ENCODE results near the gene EDIL3. TPM values are rescaled to one million over a fixed set of nuclear protein-coding genes. Genes with fewer than 3 reads are reported as not detected.

EDIL3 gene
- total RNA-seq, 4 donors from 2014 or later: 12.2 to 26.9 (median 16.1) TPM

DNA sequence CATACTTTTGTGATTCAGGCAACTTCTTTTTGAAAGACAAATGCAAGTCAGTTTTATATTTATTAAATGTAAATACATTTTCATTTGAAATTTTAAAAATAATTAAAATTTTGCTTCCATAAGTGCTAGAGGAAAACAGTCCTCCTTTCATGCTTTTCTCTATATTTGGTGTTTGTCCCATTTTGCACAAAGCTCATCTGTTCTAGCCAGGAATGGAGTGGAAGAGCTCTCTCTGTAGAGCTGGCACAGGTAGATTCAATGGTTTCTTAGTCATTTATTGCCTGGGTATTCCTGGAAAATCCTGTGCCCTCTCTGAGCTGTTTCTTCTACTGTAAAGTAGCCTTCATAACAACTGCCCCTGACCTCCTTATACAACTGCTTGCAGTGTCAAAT is 396.4 kb downstream of the EDIL3 start:
- no peak overlapping the region for H3K27ac ChIP-seq
- no peak for ATAC-seq
- H3K27me3 ChIP-seq: no peaks in the 10 kb centered on the region
- no peaks in the 10 kb centered on the region for H3K9me3 ChIP-seq
- H3K36me3 ChIP-seq: no peaks in the 10 kb centered on the region
- H3K4me1 ChIP-seq: no peaks in the 10 kb centered on the region
- no peak overlapping the region for H3K4me3 ChIP-seq
- no peak for TF ChIP-seq POLR2AphosphoS5 (IDR thresholded peaks at IDR 0.05)
- TF ChIP-seq POLR2A (IDR thresholded peaks at IDR 0.05): no peak
- TF ChIP-seq CTCF (IDR thresholded peaks at IDR 0.05): no peak
- no peak for TF ChIP-seq EP300 (IDR thresholded peaks at IDR 0.05)

- Histone ChIP-seq H3K4me3 (no peak overlapping the region), H3K36me3 (no peaks in the 10 kb centered on the region), H3K27me3 (no peaks in the 10 kb centered on the region), H3K9me3 (no peaks in the 10 kb centered on the region), H3K4me1 (no peaks in the 10 kb centered on the region), H3K27ac (no peak overlapping the region)
- no peak for ATAC-seq
- no peak for TF ChIP-seq CTCF (IDR thresholded peaks at IDR 0.05)
- WGBS, 2 donors (ENCODE audit: low coverage in 1 of 2): 49 to 62% methylated on average over 4 of the region's 4 CpGs
Observed at GRCh38 chr5:83987513-83988292, 397.0 kb downstream of the EDIL3 start.

- no peaks in the 10 kb centered on the region for H3K9me3 ChIP-seq
- H3K27me3 ChIP-seq: no peaks in the 10 kb centered on the region
- no peak overlapping the region for H3K27ac ChIP-seq
- no peak overlapping the region for H3K4me3 ChIP-seq
- H3K4me1 ChIP-seq: no peaks in the 10 kb centered on the region
- H3K36me3 ChIP-seq: no peaks in the 10 kb centered on the region
- ATAC-seq: no peak
- WGBS, 2 donors (ENCODE audit: low coverage in 1 of 2): 79 to 85% methylated on average over 3 to 4 of the region's 4 CpGs
- no peak for TF ChIP-seq POLR2A (IDR thresholded peaks at IDR 0.05)
- no peak for TF ChIP-seq POLR2AphosphoS5 (IDR thresholded peaks at IDR 0.05)
- TF ChIP-seq EP300 (IDR thresholded peaks at IDR 0.05): no peak
- no peak for TF ChIP-seq CTCF (IDR thresholded peaks at IDR 0.05)
Observed at GRCh38 chr5:83983852-83984251, 400.8 kb downstream of the EDIL3 start.

DNA sequence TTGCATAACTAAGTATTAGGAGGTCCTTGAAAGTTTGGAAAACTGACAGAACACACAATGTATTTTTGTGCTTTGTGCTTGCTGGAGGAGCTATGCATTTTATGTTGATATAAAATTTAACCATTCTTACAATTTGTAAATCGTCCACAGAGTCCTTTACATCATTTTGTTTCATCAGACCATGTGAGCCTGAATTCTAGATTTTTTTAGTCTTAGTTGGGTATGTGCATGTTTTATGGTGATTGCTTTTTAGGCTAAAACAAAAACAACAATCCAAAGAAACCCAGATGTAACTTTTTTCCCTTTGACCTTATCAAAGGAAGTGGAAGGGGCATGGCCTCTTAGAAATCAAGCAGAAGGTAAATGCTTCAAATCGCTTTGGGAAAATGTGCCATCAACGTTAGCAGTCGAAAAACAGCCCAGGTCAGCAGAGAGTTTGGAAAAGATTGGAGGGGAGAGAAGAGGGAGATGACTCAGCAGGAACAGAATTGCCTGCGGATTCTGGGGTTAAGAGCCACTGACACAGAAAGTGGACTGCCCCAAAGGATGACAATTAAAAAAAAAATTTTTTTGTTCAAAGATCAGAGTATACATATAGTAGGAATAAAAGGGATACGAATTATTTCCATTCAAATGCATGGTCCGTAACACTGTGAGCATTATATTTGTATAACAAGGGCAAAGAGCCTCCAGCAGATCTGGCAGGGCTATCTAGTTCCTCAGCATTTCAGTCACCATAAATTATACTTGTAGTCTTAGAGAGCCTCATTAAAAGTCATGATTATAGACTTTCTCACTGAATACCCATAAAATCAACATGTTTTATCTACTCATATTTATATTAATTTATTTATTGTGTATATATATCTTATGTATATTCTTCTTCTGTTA is 410.5 kb downstream of the EDIL3 start:
- 69 to 77% methylated on average over 4 to 7 of the region's 7 CpGs for WGBS, 2 donors (ENCODE audit: low coverage in 1 of 2)
- no peak overlapping the region for H3K4me3 ChIP-seq
- no peak for TF ChIP-seq CTCF (IDR thresholded peaks at IDR 0.05)
- TF ChIP-seq POLR2A (IDR thresholded peaks at IDR 0.05): no peak
- TF ChIP-seq POLR2AphosphoS5 (IDR thresholded peaks at IDR 0.05): no peak
- no peak for TF ChIP-seq EP300 (IDR thresholded peaks at IDR 0.05)
- H3K27ac ChIP-seq: no peak overlapping the region
- H3K27me3 ChIP-seq: no peaks in the 10 kb centered on the region
- no peaks in the 10 kb centered on the region for H3K9me3 ChIP-seq
- no peaks in the 10 kb centered on the region for H3K4me1 ChIP-seq
- no peaks in the 10 kb centered on the region for H3K36me3 ChIP-seq
- no peak for ATAC-seq

DNA sequence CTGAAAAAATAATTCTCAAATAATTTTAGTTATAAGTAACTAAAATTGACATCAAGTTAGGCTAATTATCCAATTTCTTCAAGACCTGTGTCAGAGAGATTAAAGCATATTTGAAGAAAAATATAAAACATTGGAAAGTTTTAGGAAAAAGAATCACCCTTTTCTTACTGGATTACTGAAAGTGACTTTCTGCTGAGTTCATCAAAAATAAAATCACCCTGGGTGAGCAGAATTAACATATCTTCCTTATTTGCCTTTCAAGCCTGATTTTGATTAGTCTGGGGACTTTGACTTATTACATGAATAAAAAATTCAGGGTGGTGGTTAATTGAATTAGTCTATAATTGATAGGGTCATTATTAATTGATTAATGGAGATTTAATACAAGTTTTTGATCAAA is 411.8 kb downstream of the EDIL3 start:
- H3K27me3 ChIP-seq: no peaks in the 10 kb centered on the region
- H3K27ac ChIP-seq: no peak overlapping the region
- no peak overlapping the region for H3K4me3 ChIP-seq
- H3K36me3 ChIP-seq: no peaks in the 10 kb centered on the region
- no peak for ATAC-seq
- no peaks in the 10 kb centered on the region for H3K4me1 ChIP-seq
- TF ChIP-seq EP300 (IDR thresholded peaks at IDR 0.05): no peak
- TF ChIP-seq CTCF (IDR thresholded peaks at IDR 0.05): no peak
- TF ChIP-seq POLR2AphosphoS5 (IDR thresholded peaks at IDR 0.05): no peak
- no peak for TF ChIP-seq POLR2A (IDR thresholded peaks at IDR 0.05)
- no peaks in the 10 kb centered on the region for H3K9me3 ChIP-seq

Measured in gastroesophageal sphincter (tissue), 4 donors.